Measurements from ENCODE around the gene ANKFN1. TPM values are rescaled to one million over a fixed set of nuclear protein-coding genes. Genes with fewer than 3 reads are reported as not detected.

Gene ANKFN1
- total and polyA plus RNA-seq, 8 donors, result 0.13 to 1.8 (median 0.66) TPM

DNA sequence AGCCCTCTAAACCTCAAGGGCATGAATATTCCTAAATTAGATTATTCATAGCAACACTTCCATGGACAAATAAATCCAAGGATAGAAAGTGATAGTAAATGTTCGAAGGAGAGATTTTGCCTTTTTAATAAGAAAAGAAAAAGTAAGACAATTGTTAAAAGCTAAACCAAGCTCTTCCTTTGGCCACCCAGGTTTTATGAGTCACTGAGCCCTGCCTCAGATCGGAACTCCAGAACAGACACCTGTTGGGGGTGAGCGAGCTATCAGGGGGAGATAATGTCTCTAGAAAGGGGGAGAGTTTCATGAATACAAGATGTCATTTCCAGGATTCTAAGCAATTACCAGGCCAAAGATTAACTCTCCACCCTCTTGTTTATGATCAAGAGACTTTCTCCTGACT is 171.4 kb downstream of the ANKFN1 start:
- Histone ChIP-seq H3K27ac (no peak overlapping the region), H3K4me3 (no peak overlapping the region), H3K36me3 (no peaks in the 10 kb centered on the region), H3K27me3 (no peaks in the 10 kb centered on the region), H3K4me1 (no peaks in the 10 kb centered on the region), H3K9me3 (no peaks in the 10 kb centered on the region)
- DNase-seq, result no peak
- TF ChIP-seq, protein P1, sequence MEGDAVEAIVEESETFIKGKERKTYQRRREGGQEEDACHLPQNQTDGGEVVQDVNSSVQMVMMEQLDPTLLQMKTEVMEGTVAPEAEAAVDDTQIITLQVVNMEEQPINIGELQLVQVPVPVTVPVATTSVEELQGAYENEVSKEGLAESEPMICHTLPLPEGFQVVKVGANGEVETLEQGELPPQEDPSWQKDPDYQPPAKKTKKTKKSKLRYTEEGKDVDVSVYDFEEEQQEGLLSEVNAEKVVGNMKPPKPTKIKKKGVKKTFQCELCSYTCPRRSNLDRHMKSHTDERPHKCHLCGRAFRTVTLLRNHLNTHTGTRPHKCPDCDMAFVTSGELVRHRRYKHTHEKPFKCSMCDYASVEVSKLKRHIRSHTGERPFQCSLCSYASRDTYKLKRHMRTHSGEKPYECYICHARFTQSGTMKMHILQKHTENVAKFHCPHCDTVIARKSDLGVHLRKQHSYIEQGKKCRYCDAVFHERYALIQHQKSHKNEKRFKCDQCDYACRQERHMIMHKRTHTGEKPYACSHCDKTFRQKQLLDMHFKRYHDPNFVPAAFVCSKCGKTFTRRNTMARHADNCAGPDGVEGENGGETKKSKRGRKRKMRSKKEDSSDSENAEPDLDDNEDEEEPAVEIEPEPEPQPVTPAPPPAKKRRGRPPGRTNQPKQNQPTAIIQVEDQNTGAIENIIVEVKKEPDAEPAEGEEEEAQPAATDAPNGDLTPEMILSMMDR (IDR thresholded peaks at IDR 0.05), result no peak
- ATAC-seq, result no peak
- intact Hi-C loops (cut with DNase I), result no loop called here

DNA sequence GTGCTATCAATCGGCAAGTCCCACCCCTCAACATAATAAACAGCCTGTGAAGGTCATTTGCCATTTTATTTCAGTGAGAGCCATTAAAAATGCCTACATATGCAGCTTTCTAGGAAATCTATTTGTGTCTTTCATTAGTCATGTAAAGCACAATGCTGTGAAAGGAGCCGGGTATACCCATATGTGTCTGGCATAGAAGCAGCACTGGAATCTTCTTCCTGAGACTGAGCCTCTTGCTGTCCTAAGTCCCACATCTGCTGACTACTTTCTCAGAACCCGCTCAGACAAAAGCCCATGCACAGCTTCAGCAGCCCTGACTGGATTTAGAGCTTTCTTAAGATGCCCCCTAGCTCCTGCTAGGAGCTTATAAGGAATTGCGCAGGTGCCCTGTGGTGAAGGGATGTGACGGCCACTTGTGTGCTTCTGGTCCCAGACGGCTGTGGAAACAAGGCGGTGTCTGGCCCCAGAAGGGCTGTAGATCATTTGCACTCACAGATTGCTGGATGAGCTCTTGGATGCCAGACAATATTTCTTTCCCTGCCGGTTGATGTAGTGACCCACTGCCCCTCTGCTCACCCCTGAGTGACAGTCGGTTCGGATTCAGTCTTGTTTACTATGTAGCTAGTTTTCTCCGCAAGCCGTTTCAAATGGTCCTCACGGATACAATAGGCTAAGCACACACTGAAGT is 172.2 kb downstream of the ANKFN1 start:
- ATAC-seq, result no peak
- intact Hi-C loops (cut with DNase I), result no loop called here

DNA sequence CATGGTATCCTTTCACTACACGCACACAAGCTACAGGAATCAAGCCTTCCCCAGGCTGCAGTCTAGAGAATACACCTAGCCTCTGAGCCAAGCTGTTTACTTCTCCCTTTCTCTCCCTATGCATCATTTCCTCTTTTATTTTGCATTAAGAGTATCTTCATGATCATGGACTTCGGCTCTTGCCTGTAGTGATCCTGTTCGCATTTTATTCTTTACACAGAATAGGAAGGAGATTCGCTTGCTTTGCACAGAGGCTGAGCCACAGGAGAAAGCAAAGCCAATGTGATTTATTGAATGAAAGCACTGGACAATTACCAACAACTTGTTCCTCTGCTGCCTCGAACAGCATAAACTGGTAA is 172.7 kb downstream of the ANKFN1 start:
- Histone ChIP-seq H3K27ac (no peak overlapping the region), H3K27me3 (no peaks in the 10 kb centered on the region), H3K36me3 (no peaks in the 10 kb centered on the region), H3K4me3 (no peak overlapping the region), H3K4me1 (no peaks in the 10 kb centered on the region), H3K9me3 (no peaks in the 10 kb centered on the region)
- DNase-seq (no peak), ATAC-seq (no peak)
- TF ChIP-seq, protein P1 (IDR thresholded peaks at IDR 0.05), result no peak
- intact Hi-C loops (cut with DNase I), result no loop called here

More for the DNA sequence above, 172.2 kb downstream of the ANKFN1 start:
- no peak overlapping the region for H3K4me3 ChIP-seq
- no peak overlapping the region for H3K27ac ChIP-seq
- no peaks in the 10 kb centered on the region for H3K36me3 ChIP-seq
- no peaks in the 10 kb centered on the region for H3K27me3 ChIP-seq
- no peaks in the 10 kb centered on the region for H3K4me1 ChIP-seq
- H3K9me3 ChIP-seq, result no peaks in the 10 kb centered on the region
- TF ChIP-seq, protein P1 (IDR thresholded peaks at IDR 0.05), result no peak
- DNase-seq, result no peak

DNA sequence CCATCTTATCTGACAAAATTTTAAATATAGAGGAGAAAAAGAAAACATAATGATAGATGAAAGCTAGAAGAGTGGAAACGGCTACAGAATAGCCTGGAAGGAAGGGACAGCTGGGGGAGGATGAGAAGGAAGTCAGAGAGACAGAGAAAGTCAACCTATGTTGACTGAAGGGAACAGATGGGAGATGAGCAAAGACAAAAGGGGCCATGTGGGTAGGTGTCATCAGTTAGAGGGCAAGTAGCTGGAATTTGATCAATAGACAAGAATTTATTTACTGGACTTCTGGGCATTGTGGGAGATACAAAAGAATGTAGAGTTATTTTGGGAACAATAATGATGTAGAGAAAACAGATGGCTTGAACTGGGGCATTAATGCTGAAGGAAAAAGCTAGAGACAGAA is 194.4 kb downstream of the ANKFN1 start:
- H3K4me3 ChIP-seq, result no peak overlapping the region
- H3K36me3 ChIP-seq, result no peaks in the 10 kb centered on the region
- ATAC-seq (no peak), DNase-seq (no peak)
- peaks cover 0 to 17% of the 10 kb centered on the region in 2 donors for H3K9me3 ChIP-seq
- no peak overlapping the region for H3K27ac ChIP-seq
- no peaks in the 10 kb centered on the region for H3K4me1 ChIP-seq
- TF ChIP-seq, protein P1 (IDR thresholded peaks at IDR 0.05), result no peak
- intact Hi-C loops (cut with DNase I), result no loop called here
- H3K27me3 ChIP-seq, result no peaks in the 10 kb centered on the region

DNA sequence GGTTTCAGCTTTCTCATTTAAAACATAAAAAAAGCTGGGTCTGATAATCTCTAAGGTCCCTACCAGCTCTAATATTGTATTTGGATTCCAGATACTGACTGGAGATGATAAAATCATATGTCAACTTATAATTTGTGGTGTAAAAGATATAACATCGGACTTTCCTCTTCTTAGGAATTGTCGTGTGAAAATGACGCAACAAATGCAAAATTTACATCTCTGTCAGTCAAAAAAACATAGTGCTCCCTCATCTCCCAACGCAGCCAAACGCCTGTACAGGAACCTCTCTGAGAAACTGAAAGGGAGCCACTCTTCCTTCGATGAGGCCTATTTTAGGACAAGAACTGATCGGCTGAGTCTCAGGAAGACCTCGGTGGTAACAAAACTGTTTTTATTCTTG is 197.3 kb downstream of the ANKFN1 start:
- intact Hi-C loops (cut with DNase I), result no loop called here

More for the DNA sequence above, 197.3 kb downstream of the ANKFN1 start:
- TF ChIP-seq, protein P1 (IDR thresholded peaks at IDR 0.05), result no peak
- no peaks in the 10 kb centered on the region for H3K4me1 ChIP-seq
- H3K27ac ChIP-seq, result no peak overlapping the region
- ATAC-seq, result no peak
- H3K36me3 ChIP-seq, result no peaks in the 10 kb centered on the region
- no peak for DNase-seq
- peaks cover 0 to 12% of the 10 kb centered on the region in 2 donors for H3K9me3 ChIP-seq
- H3K4me3 ChIP-seq, result no peak overlapping the region
- H3K27me3 ChIP-seq, result no peaks in the 10 kb centered on the region
